ENCODE data around the gene MAG.

Gene MAG

GRCh38 chr19:35314858-35315470 lies 23.0 kb downstream of the MAG start:
- no peak for TF ChIP-seq CTCF (conservative IDR thresholded peaks at IDR 0.05; ENCODE audit: low read depth, low read length)
- H3K4me3 ChIP-seq (ENCODE audit: low read length): no peak overlapping the region
- no peak for DNase-seq (ENCODE audit: low read depth)

- H3K4me3 ChIP-seq (ENCODE audit: low read length): no peak overlapping the region
- DNase-seq (ENCODE audit: low read depth): no peak
- TF ChIP-seq CTCF (conservative IDR thresholded peaks at IDR 0.05; ENCODE audit: low read depth, low read length): no peak
Observed at GRCh38 chr19:35315883-35316282, 23.9 kb downstream of the MAG start.

DNA sequence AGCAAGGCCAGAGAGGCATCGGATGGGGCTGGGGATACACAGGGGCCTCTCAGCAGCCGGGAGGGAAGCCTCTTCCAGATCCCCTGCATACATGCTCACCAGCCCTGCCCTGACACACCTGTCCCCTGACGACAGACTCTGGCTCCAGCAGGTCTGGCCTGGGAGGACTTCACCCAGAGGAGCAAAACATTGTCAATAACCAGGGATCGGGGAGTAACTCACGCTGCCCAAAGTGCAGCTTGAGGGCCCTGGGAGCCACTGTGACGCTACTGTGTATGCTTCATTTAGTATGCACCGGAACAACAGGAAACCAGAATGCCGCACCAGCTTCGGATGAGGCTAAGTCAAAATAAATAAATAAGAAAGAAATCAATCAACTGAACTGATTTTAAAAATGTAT lies 24.6 kb downstream of the MAG start:
- H3K4me3 ChIP-seq (ENCODE audit: low read length): no peak overlapping the region
- no peak for TF ChIP-seq CTCF (conservative IDR thresholded peaks at IDR 0.05; ENCODE audit: low read depth, low read length)
- DNase-seq (ENCODE audit: low read depth): no peak

DNA sequence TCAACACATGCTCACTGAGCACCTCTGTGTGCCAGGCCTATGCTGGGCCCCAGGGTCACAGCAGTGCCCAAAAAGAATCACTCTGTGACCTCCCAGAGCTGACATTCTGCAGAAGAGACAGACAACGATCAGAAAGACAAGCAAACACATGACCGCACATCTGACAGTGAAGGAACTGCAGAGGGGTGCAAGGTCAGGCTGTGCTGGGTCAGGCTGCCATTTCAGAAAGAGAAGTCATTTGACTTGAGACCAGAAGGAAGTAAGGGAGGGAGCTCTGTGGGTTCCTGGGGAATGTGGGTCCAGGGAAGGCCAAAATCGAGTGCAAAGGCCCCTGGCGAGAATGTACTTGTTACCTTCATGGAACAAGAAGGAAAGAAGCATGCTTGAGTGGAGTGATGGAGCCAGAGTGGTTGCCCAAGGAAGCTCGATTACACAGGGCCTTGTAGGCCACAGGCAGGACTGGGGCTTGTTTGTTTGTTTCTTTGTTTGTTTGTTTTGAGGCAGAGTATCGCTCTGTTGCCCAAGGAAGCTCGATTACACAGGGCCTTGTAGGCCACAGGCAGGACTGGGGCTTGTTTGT lies 25.6 kb downstream of the MAG start:
- no peak for DNase-seq (ENCODE audit: low read depth)
- TF ChIP-seq CTCF (conservative IDR thresholded peaks at IDR 0.05; ENCODE audit: low read depth, low read length): no peak
- H3K4me3 ChIP-seq (ENCODE audit: low read length): no peak overlapping the region

DNA sequence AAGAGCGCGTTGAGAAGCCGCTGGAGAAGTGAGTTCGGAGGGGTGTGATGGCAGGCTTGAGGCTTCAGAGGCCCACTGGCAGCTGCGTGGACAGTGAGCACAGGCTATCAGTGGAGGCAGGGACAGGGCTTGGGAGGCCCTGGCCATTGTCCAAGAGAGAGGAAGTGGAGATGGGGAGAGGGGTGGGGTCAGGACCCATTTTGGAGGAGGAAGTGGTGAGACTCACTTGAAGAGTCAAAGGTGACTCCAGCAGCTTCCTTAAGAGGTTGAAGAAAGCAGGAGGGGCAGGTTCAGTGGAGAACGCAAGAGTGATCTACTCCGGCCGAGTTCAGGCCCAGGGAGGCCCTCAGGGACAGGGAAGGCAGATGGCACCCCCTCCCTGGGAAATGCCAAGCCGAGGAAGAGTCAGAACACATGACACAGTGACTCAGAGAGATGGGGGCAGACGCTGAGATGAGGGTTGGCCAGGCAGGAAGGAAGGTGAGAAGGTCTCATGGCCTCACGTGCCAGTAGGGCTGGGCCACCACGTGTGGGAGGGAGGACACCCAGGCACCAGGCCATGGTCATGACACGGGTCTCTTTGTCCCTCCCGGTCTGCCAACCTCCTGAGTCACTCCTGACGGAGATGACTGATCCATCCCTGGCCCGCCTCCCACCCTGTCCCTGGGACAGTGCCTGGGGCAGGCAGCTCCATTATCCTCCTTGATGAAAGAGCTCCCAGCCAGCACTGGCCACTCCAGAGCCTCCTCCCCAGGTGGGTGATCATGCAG lies 26.9 kb downstream of the MAG start:
- peak; percentile 35 for DNase-seq (ENCODE audit: low read depth)
- no peak overlapping the region for H3K4me3 ChIP-seq (ENCODE audit: low read length)
- TF ChIP-seq CTCF (conservative IDR thresholded peaks at IDR 0.05; ENCODE audit: low read depth, low read length): no peak

- H3K4me3 ChIP-seq (ENCODE audit: low read length): no peak overlapping the region
- no peak for TF ChIP-seq CTCF (conservative IDR thresholded peaks at IDR 0.05; ENCODE audit: low read depth, low read length)
- DNase-seq (ENCODE audit: low read depth): no peak
Observed at GRCh38 chr19:35320065-35320713, 28.2 kb downstream of the MAG start.

All from retinal pigment epithelial cell (primary cell).